GM21619 (cell line): ENCODE results near the gene VWA8.
"Not testable (repeated sequence)": the region's sequence is repeated elsewhere in the genome, so short reads cannot be mapped to it uniquely, and the experiment has no call there.

Experiments used
- ATAC-seq: cut with Tn5 transposase; IDR thresholded peaks from one replicate; pipeline ENCODE4 v1.9.1; 2021; ENCODE audit not compliant: unreplicated experiment

The VWA8 gene

DNA sequence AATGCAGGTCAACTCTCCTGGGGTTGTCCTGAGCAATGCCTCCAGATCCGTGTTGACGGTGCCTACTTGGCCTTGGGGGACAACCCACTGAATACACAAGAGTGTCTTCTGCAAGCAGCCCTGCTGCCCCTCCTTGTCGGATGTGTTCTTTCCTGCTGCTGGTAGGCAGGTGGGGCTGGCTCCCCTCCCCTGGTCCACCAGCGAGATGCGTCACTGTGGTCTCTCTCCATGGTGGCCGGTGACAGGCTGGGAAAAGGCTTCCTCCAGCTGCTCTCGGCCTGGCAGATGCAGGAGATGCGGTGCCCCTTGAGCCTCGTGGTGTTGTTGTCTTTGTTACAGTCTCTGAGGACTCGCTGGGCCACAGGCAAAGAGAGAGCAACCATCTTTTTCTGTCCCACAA, 418.6 kb downstream of the VWA8 start:
- ATAC-seq = no peak

DNA sequence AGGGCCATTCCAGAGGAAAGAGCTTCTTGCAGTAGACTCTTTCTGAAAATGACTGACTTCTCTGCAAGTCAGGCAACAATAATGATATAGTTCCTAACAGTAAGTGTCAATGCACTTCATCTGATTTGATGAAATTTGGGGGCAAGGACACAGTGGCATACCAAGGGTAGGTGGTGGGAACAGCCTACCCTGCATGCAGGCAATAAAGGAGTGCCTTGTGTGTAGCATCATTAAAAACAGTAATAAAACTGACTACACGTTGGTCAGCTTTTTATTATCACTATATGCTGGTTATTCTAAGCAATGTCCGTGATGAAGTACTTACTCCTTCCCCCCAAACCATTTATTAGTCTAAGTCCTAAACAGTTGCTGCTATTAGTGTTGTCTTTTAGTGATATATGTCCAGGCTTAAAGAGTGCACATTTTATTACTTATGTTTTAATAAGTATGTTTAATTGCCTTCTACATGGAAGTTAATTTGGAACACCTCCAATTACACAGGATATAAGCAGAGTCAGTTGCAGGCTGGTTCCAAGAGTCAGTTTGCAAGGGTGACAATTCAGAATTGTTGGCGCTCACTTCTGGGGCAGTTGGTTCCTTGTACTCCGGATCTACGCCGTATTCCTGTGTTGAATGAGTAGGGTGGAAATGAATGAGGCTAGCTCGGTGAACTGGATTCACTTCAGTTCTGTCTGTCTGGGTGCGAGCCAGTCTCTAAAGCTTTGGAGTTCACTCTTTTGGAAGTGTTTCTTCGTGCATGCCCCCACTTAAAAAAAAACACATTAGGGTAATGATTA, 419.6 kb downstream of the VWA8 start:
- no peak for ATAC-seq

DNA sequence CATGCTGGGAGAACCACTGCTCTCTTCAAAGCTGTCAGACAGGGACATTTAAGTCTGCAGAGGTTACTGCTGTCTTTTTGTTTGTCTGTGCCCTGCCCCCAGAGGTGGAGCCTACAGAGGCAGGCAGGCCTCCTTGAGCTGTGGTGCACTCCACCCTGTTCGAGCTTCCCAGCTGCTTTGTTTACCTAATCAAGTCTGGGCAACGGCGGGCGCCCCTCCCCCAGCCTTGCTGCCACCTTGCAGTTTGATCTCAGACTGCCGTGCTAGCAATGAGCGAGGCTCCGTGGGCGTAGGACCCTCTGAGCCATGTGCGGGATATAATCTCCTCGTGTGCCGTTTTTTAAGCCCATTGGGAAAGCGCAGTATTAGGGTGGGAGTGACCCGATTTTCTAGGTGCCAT, 420.7 kb downstream of the VWA8 start:
- ATAC-seq = not testable (repeated sequence)

DNA sequence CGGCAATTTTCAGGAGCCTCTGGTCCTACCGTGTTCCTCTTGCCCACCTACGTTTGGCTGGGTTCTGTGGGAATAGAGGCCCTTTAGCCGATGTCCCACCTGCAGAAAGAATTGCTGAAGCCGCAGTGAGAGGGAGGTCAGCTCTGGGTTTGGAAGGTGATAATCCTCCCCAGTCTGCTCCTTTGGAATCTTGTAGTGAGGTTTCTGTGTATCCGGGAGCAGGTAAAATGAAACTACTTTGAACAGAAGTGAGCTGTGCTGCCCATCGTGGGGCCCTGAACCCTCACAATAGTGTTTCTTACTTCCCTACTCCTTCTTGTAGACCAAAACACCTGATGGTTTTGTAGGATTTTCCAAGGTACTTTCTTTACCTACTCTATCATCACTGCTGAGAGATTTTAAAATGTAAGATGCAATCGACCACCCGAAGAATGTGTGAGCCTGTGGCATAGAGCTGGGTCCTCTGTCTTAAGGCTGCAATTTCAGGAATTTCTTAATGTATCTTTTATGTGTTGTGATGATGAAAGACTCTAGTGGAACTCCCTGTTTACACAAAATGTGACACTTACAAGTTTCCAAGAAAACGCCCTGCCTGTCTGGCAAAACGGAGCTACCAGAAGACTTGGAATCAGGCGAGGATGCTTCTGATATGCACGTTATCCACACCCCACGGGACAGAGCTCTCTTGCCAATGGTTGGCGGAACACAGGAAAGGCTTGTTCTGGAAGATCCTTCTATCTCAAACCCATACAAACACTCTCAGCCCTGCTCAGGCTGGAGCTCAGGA, 427.4 kb downstream of the VWA8 start:
- ATAC-seq = no peak

DNA sequence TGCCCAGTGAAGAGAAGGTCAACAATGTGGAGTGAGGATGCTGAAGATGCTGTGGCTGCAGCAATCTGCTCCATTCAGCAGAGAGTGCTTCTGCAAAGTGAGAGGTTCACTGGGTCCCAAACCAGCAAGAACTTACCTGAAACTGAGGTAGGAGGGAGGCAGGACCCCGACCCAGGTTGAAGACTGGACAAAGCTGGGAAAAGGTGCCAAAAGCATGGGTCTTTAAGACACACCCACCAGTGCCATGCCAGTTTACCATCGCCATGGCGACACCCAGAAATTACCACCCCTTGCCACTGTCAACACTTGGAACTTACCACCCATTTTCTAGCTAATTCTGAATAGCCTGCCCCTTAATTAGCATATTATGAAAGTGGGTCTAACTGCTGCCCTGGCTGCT, 432.9 kb downstream of the VWA8 start:
- no peak for ATAC-seq

DNA sequence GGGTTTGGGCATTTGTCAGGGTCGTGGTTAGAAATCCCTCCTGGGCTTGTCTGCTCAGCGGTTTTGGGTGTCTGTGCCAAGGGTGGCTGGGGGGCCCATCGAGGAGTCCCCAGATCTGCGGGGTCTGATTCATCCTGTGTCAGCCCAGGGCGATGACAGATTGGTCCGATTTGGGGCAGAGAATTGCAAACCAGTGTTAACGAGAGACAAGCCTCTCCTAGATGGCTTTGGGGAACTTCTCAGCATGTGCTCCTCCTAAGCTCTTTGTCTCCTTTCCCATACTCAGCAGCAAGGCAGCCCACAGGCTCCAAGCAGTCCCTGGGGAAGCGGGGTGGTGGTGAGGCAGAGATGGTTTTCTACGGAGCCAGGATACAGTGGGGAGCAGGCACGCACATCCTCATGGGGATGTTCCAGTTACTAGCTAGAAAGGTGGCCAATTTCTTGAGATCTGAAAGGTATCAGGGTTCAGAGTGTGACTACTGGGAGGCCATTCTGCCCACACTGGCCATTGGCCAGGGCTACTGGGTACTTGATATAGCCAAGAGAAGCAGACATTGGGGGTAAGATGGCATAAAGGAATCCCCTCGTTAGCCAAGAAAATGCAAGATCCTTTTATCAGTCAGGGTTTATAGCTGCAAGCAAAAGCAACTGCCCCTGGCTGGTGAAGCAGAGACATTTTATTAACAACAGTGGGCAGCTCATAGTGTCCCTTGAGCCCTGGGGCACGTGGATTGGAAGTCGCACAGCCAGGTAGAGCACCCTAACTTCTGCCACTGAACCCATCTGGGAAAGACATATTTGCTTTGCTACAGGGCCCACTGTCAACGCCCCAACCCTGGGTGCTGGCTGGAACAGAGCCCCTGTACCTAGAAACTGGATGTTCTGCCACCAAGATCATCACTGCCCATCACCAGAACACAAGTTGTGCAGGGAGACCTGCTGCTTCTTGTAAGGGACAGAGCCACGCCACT, 440.0 kb downstream of the VWA8 start:
- no peak for ATAC-seq

DNA sequence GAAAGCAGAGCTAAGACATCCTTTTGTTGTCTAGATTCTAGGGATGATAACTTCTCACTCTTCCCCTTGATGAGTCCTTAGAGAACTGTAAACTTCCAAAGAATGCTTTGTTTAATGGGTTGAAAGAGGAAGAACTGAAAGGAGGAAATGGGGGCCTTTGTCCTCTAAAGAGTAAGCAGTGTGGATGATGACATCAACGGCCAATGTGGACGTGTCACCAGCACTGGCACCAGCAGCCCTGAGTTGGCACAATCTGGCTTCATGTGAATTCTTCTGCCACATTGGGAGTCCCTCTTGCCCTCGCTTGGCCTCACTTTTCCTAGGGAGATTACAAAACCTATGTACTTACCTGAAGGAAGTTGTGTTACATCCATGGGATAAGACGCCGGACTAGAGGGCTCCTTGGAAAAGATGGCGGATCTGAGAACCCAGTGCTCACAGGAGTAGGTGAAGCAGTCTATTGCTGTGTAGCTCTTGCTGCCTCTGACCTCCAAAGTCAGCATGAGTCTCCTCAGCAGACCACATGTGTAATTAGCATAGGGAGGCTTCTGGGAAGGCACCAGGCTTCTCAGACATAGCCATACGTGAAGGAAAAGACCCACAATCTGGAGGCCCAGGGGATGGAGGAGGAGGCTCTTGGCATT, 440.8 kb downstream of the VWA8 start:
- no peak for ATAC-seq
